Measurements from ENCODE around the gene ALLC.

Gene ALLC

GRCh38 chr2:3683748-3684454, 25.9 kb downstream of the ALLC start:
- no peak for DNase-seq (ENCODE audit: extremely low read depth, low read depth)
- TF ChIP-seq CTCF (IDR thresholded peaks at IDR 0.05; ENCODE audit: low read depth, low read length), result no peak

- no peak for TF ChIP-seq CTCF (IDR thresholded peaks at IDR 0.05; ENCODE audit: low read depth, low read length)
- DNase-seq (ENCODE audit: extremely low read depth, low read depth), result no peak
Observed at GRCh38 chr2:3689998-3690748, 32.2 kb downstream of the ALLC start.

GRCh38 chr2:3692375-3692774, 34.4 kb downstream of the ALLC start:
- TF ChIP-seq CTCF (IDR thresholded peaks at IDR 0.05; ENCODE audit: low read depth, low read length), result no peak
- DNase-seq (ENCODE audit: extremely low read depth, low read depth), result no peak

DNA sequence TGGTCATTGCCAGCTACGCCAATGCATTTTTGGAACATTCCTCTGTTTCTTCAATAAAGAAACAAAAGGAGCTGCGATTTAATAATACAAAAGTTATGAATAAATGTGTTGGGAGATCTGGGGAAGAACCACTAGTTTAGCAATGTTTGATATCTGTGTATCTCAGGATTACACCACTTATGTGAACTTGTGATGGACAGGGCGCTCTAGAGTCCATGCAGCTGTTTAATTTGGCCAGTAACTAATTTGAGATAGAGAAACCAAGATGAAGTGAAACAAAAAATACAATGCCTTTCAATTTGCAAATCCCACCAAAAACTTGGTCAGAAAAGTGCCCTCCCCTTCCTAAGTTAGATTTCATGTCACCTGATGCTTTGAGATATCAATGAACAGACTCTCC, 38.5 kb downstream of the ALLC start:
- TF ChIP-seq CTCF (IDR thresholded peaks at IDR 0.05; ENCODE audit: low read depth, low read length), result no peak
- DNase-seq (ENCODE audit: extremely low read depth, low read depth), result no peak

GRCh38 chr2:3701071-3701470, 43.1 kb downstream of the ALLC start:
- DNase-seq (ENCODE audit: extremely low read depth, low read depth), result no peak
- no peak for TF ChIP-seq CTCF (IDR thresholded peaks at IDR 0.05; ENCODE audit: low read depth, low read length)

DNA sequence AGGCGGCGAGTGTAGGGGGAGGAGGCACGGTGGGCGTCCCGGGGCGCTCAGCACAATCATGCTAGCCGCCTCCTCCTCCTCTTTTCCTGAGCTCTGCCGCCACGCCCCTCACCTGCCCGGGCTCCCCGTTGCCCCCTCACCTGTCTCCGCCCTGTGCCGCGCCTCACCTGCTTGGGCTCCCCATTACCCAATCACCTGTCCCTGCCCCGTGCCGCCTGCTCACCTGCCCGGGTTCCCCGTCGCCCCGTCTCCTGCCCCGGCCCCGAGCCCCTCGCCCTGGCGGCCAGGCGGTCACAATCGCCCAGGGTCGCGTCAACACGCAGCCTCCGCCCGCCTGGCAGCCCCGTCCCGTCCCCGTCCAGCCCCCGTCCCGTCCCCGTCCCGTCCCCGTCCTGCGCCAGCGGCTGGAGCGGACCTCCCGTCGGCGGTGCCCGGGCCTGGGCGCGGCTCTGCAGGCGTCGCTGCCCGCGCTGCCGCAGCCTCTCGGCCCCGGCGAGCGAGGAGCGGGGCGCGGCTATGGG, 45.3 kb downstream of the ALLC start, which contains the start of gene DCDC2C:
Gene DCDC2C, plus strand, starts transcription at position 340 of the 521 bp plus-strand sequence. Its CDS starts 177 bp downstream, at position 517.
- no peak for TF ChIP-seq CTCF (IDR thresholded peaks at IDR 0.05; ENCODE audit: low read depth, low read length)
- no peak for DNase-seq (ENCODE audit: extremely low read depth, low read depth)

- no peak for TF ChIP-seq CTCF (IDR thresholded peaks at IDR 0.05; ENCODE audit: low read depth, low read length)
Observed at GRCh38 chr2:3703757-3704355, 45.9 kb downstream of the ALLC start.

More at GRCh38 chr2:3703757-3704355, 45.9 kb downstream of the ALLC start:
- no peak for DNase-seq (ENCODE audit: extremely low read depth, low read depth)
